HL-60 (cell line): ENCODE data around the gene CCNA1.

Experiments
- CTCF ChIP-seq: IDR thresholded peaks from one replicate; pipeline ENCODE4 v1.5.1; 2011; ENCODE audit warnings: low read length, control low read depth, inconsistent platforms; ENCODE audit not compliant: insufficient read depth
- GABPA ChIP-seq: IDR thresholded peaks from 2 replicates; pipeline ENCODE4 v1.6.1; 2012; ENCODE audit warnings: low read depth
- POLR2AphosphoS5 ChIP-seq: IDR thresholded peaks from 2 replicates; pipeline ENCODE4 v1.6.1; 2012; ENCODE audit warnings: low read depth
- SPI1 ChIP-seq: IDR thresholded peaks from 2 replicates; pipeline ENCODE4 v1.6.1; 2012; ENCODE audit warnings: low read depth, mild to moderate bottlenecking, borderline replicate concordance
- TF ChIP-seq, protein P1 (sequence below): IDR thresholded peaks from 2 replicates; pipeline ENCODE4 v1.6.1; 2012; ENCODE audit warnings: low read depth; ENCODE audit not compliant: insufficient replicate concordance

GRCh38 chr13:36412736-36413135 is 19.6 kb upstream of the CCNA1 start:
- TF ChIP-seq CTCF (no peak), POLR2AphosphoS5 (no peak), GABPA (no peak), SPI1 (no peak)
- TF ChIP-seq, protein P1, sequence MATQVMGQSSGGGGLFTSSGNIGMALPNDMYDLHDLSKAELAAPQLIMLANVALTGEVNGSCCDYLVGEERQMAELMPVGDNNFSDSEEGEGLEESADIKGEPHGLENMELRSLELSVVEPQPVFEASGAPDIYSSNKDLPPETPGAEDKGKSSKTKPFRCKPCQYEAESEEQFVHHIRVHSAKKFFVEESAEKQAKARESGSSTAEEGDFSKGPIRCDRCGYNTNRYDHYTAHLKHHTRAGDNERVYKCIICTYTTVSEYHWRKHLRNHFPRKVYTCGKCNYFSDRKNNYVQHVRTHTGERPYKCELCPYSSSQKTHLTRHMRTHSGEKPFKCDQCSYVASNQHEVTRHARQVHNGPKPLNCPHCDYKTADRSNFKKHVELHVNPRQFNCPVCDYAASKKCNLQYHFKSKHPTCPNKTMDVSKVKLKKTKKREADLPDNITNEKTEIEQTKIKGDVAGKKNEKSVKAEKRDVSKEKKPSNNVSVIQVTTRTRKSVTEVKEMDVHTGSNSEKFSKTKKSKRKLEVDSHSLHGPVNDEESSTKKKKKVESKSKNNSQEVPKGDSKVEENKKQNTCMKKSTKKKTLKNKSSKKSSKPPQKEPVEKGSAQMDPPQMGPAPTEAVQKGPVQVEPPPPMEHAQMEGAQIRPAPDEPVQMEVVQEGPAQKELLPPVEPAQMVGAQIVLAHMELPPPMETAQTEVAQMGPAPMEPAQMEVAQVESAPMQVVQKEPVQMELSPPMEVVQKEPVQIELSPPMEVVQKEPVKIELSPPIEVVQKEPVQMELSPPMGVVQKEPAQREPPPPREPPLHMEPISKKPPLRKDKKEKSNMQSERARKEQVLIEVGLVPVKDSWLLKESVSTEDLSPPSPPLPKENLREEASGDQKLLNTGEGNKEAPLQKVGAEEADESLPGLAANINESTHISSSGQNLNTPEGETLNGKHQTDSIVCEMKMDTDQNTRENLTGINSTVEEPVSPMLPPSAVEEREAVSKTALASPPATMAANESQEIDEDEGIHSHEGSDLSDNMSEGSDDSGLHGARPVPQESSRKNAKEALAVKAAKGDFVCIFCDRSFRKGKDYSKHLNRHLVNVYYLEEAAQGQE = no peak
